Raji (cell line): Measurements from ENCODE around the gene KIRREL3.

Experiments used
- POLR2A ChIP-seq: IDR thresholded peaks from 2 replicates; pipeline ENCODE4 v1.6.1; 2011; ENCODE audit warnings: low read depth, low read length, control low read depth; ENCODE audit not compliant: insufficient read depth

Gene KIRREL3

DNA sequence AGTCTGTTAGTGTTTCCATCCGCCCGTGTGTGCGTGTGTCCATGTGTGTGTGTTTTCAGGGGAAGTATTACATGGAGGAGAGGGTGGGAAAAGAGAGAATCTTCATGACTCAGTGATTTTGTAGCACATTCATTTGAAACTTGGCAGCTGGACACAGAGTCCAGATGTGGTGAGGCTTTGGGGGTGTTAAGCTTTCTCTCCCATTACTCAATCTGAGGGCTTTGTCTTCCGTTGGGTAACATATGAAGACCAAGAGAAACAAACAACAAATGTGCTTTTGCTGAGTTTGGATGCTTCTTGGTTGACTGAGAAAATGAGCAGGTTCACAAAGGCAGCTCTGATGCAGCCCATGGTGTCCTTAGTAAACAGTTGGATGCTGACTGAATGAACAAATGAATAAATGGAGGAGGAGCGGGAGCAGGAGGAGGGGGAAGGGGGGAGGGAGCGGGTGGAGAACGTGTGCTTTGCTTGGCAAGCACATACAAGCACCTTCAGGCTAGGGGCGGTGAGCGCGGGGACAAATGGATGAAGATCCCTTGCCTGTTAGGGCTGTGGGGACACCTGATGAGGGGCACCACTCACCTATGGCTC is 540.8 kb downstream of the KIRREL3 start:
- TF ChIP-seq POLR2A: no peak

DNA sequence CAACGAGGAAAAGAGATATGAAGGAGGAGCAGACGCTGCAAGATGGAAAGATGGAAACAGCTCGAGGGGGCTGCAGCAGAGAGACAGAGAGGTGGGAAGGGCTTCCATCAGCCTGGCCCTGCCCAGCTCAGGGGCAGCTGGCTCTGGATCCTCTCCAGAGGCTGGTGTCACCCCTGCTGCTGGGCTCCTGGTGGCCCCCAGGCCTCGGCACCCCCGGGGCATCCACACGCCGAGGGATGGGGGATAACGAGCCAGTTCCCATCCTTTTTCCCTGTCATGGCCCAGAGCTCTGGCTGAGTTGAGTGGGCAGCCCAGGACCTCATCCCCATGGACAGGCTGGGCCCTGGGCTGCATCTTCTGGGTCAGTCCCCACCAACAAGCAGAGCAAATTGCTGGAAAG is 542.8 kb downstream of the KIRREL3 start:
- TF ChIP-seq POLR2A: no peak

DNA sequence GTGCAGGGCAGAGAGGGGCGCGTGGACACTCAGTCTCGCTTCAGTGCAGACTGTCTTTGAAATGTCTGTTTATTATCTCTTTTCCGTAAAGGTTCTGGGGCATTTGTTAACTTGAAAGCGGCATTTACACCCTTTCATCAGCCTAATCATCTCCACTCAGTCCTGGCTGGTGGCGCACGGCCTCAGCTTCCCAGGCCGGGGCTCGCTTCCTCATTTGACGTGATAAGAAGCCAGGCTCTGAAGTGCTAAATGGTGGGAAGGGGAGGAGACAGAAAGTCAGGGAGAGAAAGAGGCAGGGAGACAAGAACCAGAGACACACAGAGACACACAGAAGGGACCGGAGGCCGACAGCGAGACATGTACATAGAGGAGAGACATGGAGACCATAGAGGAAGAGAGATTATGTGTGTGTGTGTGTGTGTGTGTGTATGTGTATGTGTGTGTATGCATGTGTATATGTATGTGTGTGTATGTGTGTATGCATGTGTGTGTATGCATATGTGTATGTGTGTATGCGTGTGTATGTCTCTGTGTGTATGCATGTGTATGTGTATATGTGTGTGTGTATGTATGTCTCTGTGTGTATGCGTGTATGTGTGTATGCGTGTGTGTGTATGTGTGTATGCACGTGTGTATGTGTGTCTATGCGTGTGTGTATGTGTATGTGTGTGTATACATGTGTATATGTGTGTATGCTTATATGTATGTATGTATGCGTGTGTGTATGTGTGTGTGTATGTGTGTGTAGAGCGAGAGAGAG is 543.6 kb downstream of the KIRREL3 start:
- TF ChIP-seq POLR2A: no peak

DNA sequence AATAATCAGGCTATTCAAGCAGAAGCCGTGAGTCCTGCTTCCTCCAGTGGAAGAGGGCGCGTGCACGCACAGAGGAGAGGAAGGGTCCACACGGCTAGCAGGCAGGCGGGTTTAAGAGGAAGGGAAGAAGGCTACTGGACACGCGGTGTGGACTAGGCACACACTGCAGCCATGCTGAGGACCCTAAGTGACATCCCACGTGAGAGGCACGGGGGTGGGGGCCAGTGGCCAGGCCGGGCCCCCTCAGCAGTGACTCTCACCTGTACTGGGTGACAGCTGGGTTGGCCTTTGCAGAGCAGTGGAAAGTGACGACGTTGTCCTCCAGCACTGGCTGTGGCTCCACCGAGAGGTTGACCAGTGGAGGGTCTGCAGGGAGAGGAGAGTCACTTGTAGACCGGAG is 544.5 kb downstream of the KIRREL3 start:
- TF ChIP-seq POLR2A: no peak

DNA sequence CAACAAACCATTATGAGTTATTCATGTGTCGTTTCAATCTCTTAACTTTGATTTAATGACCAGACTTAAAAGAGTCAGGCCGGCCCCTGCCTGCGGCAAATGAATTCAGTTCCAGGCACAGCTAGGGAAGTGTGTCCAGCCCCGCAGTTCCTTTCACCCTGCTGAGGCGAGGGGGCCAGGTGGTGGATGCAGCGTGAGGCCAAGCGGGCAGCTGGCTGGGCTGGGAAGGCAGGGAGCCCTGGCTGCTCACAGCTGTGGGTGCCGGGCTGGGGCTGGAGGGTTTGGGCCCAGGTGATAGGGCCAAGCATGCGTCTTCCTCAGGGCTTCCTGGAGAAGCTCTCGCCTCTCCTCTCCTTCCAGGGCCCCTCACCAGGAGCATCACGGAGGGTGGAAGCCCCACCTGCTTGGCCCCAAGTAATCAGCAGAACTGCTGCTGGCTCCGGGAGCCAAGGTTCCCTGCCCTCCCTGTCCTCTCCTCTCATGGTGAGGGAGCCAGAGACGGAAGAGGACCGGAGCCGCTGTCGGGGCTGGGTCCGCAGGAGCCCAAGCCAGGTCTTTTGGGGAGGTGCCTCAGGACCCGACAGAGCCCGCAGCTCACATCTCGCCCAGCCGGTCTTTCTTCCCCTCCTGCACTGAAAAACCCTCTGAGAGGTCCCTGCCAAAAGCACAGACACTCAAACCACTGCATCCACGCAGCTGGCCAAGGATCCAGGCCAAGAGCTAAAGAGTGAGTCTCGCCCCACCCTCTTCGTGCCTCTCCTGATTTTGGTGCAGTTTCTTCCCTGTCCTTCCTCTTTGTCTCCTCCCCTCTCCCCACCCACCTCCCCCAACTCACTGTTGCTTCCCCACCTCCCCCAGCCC is 548.1 kb downstream of the KIRREL3 start:
- TF ChIP-seq POLR2A: no peak

DNA sequence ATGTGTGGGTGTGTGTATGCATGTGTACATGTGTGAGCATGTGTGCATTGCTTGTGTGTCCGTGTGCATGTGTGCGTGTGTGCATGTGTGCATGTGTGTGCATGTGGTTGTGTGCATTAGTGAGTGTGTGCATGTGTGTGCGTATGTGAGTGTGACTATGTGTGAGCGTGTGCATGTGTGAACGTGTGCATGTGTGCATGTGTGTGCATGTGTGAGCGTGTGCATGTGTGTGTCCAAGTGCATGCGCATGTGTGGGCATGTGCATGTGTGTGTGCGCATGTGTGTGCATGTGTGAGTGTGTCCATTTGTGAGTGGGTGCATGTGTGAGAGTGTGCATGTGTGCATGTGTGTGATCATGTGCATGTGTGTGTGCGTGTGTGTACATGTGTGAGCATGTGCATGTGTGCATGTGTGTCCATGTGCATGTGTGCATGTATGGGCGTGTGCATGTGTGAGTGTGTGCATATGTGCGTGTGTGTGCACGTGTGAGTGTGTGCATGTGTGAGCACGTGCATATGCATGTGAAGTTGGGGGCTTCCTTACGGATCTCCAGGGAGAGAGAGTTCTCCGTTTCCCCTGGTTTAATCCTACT is 549.3 kb downstream of the KIRREL3 start:
- no peak for TF ChIP-seq POLR2A

DNA sequence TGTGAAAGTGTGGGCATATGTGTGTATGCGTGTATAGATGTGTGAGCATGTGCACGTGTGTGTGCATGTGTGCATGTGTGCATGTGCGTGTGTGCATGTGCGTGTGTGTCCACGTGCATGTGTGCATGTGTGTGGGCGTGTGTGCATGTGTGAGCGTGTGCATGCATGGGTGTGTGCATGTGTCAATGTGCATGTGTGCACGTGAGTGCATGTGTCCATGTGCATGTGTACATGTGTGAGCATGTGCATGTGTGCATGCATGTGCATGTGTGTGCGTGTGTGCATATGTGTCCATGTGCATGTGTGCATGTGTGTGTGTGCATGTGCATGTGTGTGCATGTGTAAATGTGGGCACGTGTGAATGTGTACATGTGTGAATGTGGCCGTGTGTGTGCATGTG is 549.8 kb downstream of the KIRREL3 start:
- TF ChIP-seq POLR2A: no peak

DNA sequence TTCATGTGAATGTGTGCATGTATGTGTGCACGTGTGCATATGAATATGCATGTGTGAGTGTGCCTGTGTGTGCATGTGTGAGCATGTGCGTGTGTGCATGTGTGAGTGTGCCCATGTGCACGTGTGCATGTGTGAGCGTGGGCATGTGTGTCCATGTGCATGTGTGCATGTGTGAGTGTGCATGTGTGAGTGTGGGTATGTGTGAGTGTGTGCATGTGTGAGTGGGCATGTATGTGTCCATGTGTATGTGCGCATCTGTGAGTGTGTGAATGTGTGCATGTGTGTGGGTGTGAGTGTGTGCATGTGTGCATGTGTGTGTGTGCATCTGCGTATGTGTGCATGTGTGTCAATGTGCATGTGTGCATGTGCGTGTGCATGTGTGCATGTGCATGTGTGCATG is 550.4 kb downstream of the KIRREL3 start:
- no peak for TF ChIP-seq POLR2A

DNA sequence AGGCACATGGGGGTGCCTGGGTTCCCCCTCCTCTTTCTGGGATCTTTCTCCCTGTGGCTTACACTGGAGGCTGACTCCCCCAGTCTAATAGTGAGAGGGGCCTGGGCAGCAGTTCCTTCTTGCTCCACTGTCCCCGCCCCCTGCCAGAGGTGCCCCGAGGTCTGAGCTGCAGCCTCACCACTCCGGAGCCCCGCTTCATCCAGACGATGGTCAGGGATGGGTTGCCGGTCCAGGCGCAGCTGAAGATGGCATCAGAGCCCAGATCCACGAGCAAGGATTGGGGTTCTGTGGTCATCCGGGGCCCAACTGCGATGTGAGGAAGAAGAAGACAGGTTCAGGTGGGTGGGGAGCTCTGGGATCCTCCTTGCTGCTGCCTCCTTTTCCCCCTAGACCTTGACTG is 554.0 kb downstream of the KIRREL3 start:
- no peak for TF ChIP-seq POLR2A

DNA sequence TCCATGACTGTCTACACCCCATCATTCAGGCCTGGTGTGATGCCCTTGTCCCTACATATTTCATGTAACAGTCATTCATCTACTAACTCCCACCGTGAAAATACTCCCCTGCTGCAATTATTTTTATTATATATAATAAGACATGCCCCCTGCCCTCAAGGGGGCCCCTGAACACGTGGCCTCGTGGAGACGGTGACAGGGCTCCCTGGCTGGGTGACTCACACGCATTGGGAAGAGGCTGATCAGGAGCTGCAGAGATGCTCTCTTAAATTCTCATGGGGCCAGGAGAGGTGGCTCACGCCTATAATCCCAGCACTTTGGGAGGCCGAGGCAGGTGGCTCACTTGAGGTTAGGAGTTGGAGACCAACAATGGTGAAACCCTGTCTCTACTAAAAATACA is 556.5 kb downstream of the KIRREL3 start:
- no peak for TF ChIP-seq POLR2A

DNA sequence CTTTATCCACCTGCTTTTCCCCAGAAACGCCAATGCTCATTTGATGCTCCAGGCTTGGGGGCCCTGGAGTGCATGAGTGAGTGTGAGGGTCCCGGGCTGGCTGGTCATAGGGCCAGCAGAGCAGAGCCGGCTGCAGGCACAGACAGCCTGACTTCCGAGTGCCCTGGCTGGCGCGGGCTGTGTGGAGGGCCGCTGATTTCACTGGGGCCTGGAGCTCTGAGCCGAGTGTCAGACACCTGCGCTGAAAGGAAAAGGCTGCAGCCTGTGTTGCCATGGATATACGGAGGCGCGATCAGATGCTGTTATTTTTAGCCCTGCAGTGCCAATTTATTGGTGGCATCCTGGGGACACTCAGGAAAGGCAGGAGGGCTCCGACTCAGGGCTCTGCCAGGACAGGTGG is 557.5 kb downstream of the KIRREL3 start:
- no peak for TF ChIP-seq POLR2A

DNA sequence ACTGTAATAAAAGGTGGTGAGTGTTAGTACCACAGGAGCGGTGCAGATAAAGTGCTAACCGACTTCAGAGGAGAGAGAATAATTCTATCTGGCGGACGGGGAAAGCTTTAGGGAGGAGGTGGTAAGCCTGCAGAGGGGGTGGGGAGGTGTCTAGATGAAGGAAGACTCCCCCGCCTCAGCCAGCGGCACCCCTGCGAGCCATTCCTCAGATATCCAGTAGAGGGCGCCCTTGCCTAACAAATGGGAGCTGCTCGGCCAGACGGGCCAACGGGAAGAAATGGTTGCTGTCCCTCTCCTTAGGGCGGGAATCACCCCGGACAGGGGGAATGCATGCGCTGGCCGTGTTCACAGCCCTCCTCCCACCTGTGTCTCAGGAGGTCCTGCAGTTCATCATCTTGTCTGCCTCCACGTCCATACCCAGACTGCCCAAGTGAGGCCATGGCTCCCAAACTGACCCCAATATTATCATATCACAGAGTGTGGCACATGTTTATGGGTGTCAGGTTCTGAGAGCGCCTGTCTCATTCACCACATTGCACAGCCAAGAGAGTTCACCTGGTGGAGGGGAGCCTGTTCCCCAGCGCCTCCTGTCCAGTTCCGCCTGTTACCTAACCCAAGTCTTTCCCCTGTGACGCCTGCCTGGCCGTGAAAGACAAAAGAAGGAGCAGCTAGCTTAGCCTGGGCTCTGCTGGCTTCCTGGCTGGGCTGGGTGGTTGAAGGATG is 559.6 kb downstream of the KIRREL3 start:
- no peak for TF ChIP-seq POLR2A

DNA sequence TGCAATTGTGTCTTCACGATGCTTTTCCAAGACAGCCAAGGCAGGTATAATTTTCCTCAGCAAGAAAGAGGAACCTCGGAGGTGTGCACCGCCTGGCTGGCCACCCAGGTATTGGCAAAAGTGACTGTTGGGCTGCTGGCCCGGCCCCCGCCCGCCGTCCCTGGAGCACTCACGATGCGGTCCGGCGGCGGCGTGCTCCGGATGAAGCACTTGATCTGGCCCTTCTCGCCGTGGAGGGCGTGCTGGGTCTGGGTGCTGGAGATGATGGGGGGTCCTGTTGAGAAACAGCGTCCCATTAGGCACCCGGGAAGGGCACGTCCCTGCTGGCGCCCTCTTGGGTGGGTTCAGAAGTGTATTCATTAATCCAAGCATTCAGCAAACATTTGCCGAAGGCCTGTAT is 560.3 kb downstream of the KIRREL3 start:
- no peak for TF ChIP-seq POLR2A

DNA sequence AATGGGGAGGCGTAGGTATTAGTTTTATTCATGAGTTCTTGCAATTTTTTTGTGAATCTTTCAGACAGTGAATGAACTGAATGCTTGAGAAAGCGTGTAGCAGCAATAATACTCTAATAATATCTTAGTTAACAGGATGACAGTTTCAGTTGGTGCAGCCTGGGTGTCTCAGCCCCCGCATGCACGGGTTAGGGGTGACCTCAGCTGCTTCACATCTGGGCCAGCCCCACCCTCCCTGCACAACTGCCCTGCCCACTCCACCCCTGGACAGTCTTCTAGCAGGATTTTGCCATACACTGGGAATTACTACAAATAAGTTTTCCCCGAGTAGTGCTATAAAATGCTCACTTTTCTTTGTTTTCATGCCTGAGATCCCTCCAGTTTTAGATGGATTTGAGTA is 561.9 kb downstream of the KIRREL3 start:
- TF ChIP-seq POLR2A: no peak

DNA sequence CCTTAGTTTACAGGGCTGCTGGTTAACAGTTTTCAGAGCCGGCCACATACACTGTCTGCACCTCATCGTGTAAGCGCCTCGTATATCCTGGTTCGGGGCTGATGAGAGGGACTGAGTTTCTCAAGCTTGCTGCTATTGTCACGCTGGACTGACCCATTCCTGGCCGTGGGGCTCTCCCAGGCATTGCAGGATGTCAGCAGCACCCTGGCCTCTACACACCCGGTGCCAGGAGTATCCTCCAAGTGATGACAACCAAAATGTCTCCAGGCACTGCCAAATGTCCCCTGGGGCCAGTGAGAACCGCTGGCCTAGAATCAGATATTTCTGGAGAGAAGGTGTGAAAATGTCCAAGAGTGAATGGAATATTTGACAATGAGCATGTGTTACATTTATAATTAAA is 562.3 kb downstream of the KIRREL3 start:
- TF ChIP-seq POLR2A: no peak
